GM19438 (cell line): Measurements from ENCODE around the gene CMIP.

Experiments
- ATAC-seq: cut with Tn5 transposase; IDR thresholded peaks from one replicate; pipeline ENCODE4 v1.9.1; 2021; ENCODE audit warnings: low read depth; ENCODE audit not compliant: unreplicated experiment

Gene CMIP

DNA sequence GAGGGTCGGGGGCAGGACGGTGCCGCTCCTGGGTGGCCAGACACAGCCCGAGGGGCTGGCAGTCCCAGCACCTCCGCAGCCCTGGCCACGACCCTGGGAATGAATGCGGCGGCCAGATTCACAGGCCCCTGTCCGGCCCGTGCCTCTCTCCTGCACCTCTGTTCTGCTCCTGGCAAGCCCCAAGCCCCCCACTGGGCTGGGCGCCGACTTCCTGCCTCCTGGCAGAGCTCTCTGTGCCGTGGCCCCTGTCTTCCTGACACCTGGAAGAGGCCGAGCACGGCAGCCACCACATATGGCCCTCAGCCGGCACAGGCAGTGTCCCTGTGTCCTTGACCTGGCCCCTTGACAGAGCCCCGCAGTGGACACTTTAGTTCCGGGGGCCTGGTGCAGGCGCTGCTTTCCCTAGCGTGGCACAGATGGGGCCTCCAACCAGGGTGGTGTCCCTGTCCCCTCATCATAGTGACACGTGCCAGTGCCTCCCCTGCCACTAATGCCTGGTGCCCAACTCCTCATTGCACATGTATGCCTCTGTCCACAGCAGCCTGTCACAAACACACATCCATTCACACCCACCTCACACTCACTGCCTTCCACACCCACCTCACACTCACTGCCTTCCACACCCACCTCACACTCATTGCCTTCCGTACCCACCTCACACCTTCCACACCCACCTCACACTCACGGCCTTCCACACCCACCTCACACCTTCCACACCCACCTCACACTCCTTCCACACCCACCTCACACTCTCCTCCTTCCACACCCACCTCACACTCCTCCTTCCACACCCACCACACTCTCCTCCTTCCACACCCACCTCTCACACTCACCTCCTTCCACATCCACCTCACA is 223.9 kb downstream of the CMIP start:
- no peak for ATAC-seq

DNA sequence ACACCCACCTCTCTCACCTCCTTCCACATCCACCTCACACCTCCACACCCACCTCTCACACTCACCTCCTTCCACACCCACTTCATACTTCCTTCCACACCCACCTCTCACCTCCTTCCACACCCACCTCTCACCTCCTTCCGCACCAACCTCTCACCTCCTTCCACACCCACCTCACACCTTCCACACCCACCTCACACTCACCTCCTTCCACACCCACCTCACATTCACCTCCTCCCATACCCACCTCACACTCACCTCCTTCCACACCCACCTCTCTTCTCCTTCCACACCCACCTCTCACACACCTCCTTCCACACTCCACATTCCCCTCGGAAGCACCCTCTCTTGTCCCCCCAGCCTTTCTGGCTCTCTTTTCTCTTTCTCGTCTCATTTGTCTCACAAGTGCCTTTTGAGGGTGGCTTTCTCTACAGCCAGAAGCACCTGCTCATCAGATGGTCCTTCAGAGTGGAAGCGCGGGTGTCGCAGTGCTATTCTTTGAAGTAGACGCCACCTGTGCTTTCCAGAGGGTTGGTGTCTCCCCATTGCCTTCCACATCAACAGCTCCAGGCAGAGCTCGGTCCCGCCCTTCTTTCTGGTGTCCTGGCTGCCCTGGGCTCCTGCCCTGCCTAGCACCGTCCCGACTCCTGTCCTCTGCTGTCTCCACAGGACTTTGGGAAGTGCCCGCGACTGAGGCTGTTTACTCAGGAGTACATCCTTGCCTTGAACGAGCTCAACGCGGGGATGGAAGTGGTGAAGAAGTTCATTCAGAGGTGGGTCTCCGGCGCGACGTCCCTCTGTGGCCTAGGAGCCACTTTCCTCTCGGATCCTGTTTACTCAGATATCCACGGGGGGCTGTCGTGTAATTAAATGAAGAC is 225.1 kb downstream of the CMIP start:
- ATAC-seq, result no peak

DNA sequence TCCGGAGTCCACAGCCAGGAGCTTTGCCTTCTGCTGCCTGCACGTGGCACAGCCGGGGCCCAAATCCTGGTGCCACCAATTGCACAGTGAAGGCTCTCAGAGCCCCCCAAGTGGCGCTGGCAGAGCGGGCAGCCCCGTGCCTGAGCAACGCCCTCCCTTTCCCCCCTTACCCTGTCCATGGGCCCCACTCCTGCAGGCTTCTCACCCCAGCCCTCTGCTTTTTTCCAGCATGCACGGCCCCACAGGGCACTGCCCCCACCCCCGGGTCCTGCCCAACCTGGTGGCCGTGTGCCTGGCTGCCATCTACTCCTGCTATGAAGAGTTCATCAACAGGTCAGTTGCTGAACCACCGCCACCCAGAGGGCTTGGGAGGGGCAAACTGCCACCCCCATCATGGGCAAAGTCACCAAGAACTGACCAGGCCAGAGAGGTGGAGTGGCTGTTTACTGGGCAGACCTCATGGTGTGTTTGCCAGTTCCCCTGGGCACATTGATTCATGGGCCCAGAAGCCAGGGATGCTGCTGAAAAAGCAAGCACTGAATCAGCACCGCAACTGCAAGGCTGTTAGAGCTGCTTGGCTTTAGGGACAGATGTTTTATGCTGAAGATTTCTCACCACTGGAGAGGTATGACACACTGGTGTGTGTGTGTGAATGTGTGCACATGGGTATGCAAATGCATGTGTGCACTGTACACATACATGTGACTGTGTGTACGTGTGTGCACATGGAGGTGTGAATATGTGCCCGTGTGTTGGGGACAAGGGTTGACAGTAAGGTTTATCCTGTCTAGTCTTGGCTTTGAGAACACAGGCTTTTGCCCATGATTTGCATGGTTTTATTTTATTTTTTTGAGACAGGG is 227.4 kb downstream of the CMIP start:
- ATAC-seq, result no peak

DNA sequence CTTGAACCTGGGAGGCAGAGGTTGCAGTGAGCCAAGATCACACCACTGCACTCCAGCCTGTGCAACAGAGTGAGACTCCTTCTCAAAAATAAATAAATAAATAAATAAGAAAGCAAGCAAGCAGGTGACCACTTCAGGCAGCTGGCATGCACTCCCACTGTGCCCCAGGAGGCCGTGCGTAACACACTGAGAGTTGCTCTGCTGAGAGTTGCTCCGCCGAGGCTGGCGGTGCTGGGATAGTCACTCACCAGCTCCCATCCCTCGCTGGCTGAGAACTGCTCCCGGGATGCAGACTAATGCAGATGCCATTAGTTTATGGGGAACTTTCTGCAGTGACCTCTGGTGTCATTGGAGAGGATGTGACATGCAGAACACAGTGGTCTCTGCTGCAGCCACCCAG is 228.8 kb downstream of the CMIP start:
- no peak for ATAC-seq

DNA sequence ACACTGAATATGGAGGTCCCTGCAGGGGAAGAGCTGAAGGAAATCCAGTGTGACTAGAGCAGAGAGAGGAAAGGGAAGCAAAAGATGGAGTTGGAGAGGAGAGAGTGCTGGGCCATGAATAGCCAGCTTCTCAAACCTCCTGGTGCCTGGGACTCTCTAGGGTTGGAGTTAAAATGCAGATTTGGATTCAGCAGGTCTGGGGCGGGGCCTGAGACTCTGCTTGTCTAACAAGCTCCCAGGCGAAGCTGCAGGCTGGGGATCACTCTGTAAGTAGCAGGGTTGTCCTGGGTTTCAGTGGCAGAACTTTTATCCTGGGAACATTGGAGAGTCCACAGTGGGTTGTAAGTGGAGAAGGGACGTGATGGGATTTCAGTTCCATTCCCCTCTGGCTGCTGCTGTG is 231.1 kb downstream of the CMIP start:
- no peak for ATAC-seq

DNA sequence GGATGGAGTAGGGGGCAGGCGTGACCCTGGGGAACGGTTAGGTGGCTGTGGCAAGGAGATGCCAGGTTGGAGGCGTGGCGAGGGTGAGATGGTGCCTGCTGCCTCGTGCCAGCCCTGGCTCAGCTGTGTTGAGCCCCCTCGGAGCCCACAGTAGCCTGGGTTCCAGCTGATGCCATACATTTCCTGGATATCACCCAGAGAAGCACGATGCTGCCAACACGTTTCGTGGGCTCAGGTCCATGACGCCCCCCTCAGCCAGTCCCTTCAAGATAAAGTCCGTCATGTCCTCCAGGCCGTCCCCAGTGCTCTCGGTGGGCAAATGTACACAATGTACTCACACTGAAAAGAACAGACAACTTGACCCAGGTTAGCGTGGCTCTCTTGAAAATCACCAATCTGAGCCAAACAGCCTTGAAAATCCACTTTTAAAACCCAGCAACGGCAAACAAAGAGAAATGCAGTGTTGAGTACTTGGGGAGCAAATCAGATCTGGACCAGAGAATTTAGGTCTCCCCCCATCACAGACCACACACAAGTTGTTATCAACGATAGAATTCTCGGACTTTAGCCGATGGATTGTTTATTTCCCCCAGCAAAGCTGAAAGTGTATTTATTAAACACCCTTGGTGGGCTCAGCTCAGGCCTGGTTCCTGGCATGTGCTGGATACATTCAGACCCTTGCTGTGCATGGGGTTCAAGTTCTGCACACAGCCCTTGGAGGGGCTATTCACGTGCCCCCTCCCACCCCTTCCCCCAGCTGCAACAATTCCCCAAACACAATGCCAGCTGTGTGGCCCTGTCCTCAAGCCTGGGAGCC is 231.7 kb downstream of the CMIP start:
- no peak for ATAC-seq

DNA sequence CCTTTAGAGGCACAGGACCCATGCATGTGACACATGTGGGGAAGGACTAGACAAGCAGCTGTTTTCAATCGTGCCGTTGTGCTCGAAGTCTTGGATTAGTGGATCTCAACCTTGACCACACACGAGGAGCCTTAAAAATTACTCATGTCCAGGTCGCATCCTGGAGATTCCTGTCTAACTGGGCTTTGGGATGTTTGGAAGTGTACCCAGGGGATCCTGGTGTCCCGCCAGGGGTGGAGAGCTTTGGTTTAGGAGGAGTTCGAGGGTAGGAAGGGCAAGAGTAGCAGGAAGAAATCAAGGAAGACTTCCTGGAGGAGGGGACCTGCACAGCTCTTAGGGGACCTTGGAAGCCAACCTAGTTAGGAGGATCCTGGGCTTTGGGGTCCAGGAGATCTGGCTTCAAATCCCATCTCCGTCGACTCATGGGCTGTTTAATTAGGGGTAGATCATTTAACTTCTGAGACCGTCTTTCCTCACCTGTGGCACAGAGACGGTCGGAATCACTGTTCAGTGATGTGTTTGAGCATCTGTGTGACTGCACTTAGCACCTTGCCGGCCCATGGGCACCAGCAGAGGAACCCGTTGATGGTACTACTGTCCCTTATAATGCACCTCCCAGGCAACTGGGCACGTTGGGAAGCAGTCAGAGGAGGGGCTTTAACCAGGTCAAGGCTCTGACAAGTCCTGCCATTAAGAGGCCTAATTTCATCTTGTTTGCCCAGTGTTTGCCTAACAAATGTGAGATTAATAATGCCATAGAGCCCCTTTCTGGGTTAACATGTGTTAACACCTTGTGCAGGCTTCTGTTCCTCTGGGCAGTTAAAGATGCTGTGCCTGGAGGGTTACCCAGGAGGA is 232.5 kb downstream of the CMIP start:
- no peak for ATAC-seq

DNA sequence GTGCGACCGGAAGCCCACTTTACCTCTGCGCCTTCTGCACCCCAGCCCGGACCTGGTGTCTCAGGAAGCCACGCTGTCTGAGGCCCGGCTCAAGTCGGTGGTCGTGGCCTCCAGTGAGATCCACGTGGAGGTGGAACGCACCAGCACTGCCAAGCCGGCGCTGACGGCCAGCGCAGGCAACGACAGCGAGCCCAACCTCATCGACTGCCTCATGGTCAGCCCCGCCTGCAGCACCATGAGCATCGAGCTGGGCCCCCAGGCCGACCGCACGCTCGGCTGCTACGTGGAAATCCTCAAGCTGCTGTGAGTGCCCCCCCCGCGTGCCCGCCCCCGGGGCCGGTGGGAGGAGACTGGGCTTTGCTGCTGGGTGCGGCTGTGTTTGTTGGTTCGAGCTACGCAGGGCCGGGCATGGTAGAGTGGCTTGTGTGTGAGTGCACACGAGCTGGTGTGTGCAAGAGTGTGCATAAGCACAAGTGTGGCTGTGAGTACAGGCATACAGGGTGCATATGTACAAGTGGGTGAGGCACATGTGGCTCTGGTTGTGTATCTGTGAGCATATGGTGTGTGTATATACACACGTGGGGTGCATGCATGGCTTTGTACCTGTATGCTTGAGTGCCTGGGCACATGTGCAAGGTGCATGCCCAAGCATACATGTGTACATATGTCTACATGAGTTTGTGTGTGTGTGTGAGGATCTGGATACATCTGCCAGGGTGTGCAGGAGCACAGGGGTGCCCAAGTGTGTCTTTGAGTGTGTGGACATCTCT is 233.9 kb downstream of the CMIP start:
- no peak for ATAC-seq

DNA sequence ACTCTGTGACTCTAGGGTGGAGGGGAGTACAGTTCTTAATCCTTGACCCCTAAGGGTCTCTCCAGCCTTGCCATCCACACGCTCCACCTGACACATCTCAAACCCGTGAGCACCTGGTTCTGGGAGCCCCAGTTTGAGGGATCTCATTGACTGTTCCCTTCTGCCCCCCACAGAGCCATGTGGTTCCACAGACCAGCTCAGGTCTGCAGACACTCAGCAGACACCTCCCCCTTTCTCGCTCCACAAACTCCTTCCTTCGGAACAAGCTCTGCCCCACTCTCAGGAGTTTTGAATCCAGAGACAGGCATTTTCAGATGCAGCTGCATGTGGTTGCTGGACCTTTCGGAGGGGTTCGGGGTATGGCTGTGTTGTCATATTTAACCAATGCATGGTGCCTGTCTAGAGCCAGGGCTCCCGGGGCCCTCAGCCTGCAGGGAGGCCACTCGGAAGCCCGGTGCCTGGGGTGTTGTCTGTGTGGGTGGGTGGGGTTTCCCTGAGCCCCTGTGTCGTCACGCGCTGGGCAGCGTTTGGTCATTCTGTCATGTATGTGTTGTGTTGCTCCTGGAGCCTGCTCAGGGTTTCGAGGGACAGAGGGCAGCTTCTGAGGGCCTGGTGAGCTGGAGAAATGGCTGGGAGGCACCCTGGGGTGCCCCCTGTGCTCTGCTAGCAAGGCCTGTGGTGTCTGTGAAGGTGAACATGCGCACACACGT is 235.3 kb downstream of the CMIP start:
- no peak for ATAC-seq

DNA sequence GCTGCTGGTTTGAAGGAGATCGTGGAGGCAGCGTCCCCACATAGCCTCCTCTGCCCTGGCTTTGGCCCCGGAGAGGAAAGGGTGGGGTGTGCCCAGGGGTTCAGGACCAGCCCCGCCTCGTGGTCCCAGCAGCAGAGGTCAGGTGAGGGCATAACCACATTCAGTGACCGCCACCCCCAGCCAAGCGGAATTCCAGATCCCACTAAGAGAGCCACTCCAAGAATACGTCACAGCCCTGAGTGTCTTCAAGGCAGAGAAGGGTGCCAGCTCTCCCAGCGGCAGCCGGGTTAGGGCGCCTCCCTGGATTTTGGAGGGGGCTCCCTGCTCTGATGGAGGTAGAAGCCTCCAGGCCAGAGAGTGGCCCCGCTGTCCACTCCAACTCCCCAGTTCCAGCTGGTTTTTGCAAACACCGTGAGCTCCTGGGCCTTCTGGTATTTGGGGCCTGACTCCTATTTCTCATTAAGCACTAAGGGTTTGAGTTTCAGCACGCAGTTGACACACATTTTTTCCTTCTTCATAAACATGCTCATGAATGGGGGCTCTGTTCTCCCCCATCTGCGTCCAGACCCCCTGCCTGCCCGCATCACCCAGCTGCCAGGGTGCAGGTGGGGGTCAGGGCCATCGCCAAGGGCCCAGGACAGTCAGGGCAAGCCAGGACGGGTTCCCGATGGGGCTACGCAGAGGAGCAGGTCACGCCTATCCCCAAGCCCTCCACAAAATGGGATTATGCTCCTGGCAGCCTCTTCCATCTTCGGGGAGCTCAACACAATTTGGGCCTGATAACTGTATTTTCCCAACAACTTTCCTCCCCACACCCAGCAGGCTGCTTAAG is 236.1 kb downstream of the CMIP start:
- ATAC-seq, result no peak

DNA sequence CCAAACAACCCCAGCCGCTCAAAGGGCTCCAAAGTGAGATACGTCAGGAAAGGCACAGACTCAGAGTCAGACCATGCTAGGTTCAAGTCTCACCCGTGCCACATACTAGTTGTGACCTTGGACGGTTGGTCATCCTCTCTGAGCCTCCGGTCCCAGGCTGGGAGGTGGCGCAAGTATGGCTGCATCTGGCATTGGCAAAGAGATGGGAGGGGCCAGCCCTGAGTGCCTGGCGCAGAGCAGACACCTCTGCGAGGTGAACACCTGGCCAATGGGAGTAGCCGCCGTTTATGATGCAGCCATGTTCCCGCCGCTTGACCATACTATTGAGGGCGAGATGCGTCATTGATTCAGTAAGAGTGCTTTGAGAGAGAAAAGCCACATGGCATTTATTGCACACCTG is 236.7 kb downstream of the CMIP start:
- no peak for ATAC-seq

DNA sequence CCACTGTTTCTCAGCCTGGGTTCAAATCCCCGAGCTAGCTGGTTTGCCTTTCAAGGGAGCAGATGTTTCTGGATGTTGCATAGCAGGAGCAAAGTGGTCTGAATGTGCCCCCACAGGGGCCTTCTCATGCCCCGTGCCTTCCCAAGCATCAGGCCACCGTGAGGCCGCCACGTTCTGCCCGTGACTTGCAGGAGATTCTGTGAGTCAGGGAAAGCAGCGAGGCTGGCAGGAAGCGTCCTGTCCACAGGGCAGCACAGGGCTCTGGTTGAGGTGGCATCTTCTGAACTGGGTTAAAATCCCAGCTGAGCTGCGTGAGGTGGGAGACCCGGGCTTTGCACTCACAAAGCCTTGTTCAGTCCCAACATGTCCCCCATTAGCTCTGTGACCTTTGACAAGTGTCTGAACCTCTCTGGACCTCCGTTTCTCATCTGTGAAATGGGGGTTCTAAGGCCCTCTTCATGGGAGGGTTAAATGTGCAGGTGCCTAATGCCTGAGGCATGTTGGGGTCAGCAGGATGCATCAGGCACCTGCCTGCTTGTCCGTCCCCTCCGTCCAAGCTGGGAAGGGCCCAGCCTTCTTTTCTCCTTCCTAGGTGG is 239.7 kb downstream of the CMIP start:
- no peak for ATAC-seq

DNA sequence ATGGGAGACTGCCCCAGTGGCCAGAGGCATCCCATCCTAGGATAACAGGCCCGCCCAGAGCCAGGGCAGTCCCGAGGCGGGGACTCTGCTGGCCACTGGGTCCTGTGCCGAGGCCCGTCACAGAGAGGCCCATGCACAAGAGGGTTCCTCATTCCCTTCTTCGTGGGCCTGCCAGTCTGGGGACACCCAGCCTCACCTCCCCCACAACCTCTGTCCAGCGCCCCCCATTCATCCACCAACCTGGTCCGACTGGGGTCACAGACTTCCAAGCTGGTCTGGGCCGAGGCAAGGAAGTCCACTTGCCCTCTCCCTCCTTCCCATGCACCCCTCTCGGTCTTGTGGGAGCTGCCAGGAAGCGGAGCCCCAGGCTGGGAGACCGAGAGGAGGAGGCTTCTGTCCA is 240.3 kb downstream of the CMIP start:
- ATAC-seq, result no peak

DNA sequence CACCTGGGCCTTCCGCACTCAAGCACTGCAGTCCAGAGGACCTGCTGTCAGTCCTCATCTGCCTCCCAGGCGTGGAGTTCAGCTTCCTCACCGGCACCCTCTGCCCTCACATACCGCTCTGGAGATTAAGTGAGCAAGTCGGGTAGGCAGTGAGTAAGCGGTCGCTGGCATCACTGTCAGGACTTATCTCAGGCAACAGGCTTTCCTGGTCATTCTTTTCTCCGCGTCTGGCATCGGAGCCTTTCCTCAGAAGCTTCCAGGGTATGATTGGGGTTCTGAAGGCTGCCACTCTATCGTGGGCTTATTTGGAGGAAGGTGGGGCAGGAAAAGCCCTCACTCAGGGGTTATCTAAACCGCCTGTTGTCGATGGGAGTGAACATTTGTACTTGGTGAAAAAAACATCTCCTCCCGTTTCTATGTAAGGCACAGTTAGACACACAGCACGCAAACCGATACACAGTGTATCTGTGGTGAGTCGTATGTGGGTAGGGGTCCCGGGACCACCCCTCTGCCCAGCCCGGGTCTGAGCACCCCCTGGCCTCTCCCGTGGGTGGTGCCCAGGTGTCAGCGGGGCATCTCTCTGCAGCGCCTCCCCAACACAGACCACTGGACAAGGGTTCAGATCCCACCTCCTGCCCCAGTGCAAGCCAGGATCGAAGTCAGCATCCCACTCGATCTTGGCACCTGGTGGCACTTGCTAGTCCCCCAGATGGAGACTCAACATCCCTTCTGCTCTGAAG is 242.0 kb downstream of the CMIP start:
- no peak for ATAC-seq

DNA sequence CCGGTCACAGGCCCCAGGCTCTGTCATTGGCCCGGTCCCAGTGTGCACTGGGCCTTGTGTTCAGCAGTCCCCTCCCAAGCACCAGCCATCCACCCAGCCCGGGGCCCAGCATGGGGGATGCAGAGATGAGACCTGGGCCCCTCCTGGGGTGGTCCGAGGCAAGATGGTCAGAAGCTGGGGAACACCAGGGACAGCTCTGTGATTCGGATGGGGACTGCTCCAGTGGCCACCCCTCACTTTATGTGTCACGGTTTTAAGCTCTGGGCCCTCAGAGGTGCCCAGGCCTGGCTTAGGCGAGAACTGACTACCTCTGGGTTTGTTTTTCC is 242.5 kb downstream of the CMIP start:
- no peak for ATAC-seq

DNA sequence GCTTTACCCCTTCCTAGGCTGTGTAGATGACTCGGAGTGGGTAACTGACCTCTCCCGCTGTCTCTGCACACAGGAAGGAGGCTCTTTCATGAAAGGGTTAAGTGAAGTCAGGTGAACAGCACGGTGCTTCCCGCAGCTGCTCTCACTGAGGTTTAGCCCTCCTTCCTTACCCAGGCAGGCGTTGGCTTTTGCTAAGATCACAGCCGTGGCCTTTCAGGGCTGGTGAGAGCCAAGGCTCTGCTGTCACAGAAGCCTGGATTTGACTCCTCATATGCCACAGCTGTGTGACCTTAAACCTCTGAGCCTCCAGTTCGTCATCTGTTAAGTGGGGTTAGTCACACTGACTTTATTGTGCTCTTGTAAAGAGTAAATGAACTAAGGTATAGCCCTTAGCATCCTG is 243.6 kb downstream of the CMIP start:
- no peak for ATAC-seq
